ENCODE results near the gene TMEM212. TPM values are rescaled to one million over a fixed set of nuclear protein-coding genes. Genes with fewer than 3 reads are reported as not detected.
A peak's percentile ranks its signal among the peaks of the same experiment; 100 is the strongest.

Gene TMEM212
- total and polyA plus RNA-seq, 2 donors (not counting 3 experiments of a cell fraction or from before 2014, with no cell fraction given), result not detected

DNA sequence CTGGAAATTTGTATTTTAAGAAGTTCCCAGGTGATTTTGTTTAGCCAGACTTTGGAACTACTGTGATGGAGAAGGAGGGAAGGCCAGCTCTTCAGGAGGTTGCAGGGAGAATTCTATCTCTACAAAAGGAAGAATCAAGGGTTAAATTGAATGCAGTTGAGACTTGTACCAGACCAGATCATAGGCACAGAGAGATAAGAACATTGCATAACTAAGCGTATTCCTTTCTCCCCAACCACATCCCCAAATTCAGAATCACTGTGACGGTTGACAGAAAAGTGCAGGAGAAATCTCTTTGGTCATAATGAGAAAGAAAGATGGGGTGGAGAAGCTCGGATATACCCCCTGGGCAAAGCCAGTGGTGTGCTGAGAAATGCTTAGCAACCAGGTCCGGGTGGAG lies 40.1 kb upstream of the TMEM212 start:
- no peak overlapping the region for H3K4me2 ChIP-seq (ENCODE audit: insufficient read depth, low read length)
- peaks cover 65% of the 10 kb centered on the region for H3K79me2 ChIP-seq (ENCODE audit: control insufficient read depth, insufficient read depth, low read length)
- no peaks in the 10 kb centered on the region for H4K20me1 ChIP-seq (replicated peaks; ENCODE audit: control insufficient read depth, extremely low read depth, insufficient read depth, low read length)
- no peak overlapping the region for H3K4me3 ChIP-seq (replicated peaks in 1 of 3; ENCODE audit: insufficient read depth in 1 of 3, low read depth in 1 of 3, low read length in 3 of 3)
- intact Hi-C loops (cut with micrococcal nuclease) (no loop called here), dilution Hi-C loops (cut with MboI; ENCODE audit: extremely low pct_ligation_motif_present, low sequenced_read_pairs) (no loop called here)
- no peaks in the 10 kb centered on the region for H3K36me3 ChIP-seq (ENCODE audit: control insufficient read depth in 2 of 2, extremely low read depth in 1 of 2, insufficient read depth in 2 of 2, low read length in 2 of 2)
- no peaks in the 10 kb centered on the region for H3K27me3 ChIP-seq (ENCODE audit: control insufficient read depth in 2 of 2, insufficient read depth in 2 of 2, low read length in 2 of 2)
- DNase-seq (ENCODE audit: low read depth, low spot score) (no peak), FAIRE-seq (no peak)
- POLR2A ChIA-PET, result interaction anchor here (1.6 kb wide), 1 partner anchor 12 kb away, joined by 4 read pairs; no protein-coding TSS in a partner anchor
- TF ChIP-seq MYC (IDR thresholded peaks at IDR 0.05; ENCODE audit: low read depth, low read length) (no peak), FOS (IDR thresholded peaks at IDR 0.05; ENCODE audit: borderline replicate concordance, insufficient read depth, low read length) (no peak), EZH2 (IDR thresholded peaks at IDR 0.05; ENCODE audit: borderline replicate concordance, low read depth, low read length, severe bottlenecking) (no peak), POLR2AphosphoS5 (IDR thresholded peaks at IDR 0.05; ENCODE audit: insufficient read depth, low read depth, low read length) (no peak), GATA2 (IDR thresholded peaks at IDR 0.05; ENCODE audit: insufficient read depth, insufficient read length, low read depth, low read length) (no peak), JUN (IDR thresholded peaks at IDR 0.05; ENCODE audit: borderline replicate concordance, insufficient read depth, insufficient read length, low read depth) (no peak), POLR2A (IDR thresholded peaks at IDR 0.05; ENCODE audit: low read depth, low read length) (no peak)
- TF ChIP-seq, protein P1, sequence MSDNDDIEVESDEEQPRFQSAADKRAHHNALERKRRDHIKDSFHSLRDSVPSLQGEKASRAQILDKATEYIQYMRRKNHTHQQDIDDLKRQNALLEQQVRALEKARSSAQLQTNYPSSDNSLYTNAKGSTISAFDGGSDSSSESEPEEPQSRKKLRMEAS (IDR thresholded peaks at IDR 0.05; ENCODE audit: insufficient read depth, insufficient read length), result no peak
- TF ChIP-seq, protein P2, sequence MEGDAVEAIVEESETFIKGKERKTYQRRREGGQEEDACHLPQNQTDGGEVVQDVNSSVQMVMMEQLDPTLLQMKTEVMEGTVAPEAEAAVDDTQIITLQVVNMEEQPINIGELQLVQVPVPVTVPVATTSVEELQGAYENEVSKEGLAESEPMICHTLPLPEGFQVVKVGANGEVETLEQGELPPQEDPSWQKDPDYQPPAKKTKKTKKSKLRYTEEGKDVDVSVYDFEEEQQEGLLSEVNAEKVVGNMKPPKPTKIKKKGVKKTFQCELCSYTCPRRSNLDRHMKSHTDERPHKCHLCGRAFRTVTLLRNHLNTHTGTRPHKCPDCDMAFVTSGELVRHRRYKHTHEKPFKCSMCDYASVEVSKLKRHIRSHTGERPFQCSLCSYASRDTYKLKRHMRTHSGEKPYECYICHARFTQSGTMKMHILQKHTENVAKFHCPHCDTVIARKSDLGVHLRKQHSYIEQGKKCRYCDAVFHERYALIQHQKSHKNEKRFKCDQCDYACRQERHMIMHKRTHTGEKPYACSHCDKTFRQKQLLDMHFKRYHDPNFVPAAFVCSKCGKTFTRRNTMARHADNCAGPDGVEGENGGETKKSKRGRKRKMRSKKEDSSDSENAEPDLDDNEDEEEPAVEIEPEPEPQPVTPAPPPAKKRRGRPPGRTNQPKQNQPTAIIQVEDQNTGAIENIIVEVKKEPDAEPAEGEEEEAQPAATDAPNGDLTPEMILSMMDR (IDR thresholded peaks at IDR 0.05; ENCODE audit: extremely low read depth in 1 of 2, insufficient read depth in 1 of 2, low read depth in 1 of 2, low read length in 2 of 2), result no peak
- no peaks in the 10 kb centered on the region for H3K9me1 ChIP-seq (replicated peaks; ENCODE audit: control insufficient read depth, extremely low read depth, insufficient read depth, low read length)
- peak overlapping the region; percentile 97 for H3K27ac ChIP-seq (ENCODE audit: insufficient read depth, low read depth, low read length)
- H3K9ac ChIP-seq (replicated peaks; ENCODE audit: extremely low read depth, insufficient read depth, low read length), result no peak overlapping the region
- no TSS peak for BruUV-seq (replicated peaks)
- CTCF ChIA-PET, result interaction anchor here (1.6 to 2.0 kb wide), 2 partner anchors 12 to 14 kb away, joined by 11 to 17 read pairs; no protein-coding TSS in a partner anchor
- H3K9me3 ChIP-seq (replicated peaks; ENCODE audit: control insufficient read depth, insufficient read depth, low read length), result no peaks in the 10 kb centered on the region
- peaks cover 84% of the 10 kb centered on the region for H3K4me1 ChIP-seq (ENCODE audit: control insufficient read depth, extremely low read depth, insufficient read depth, low read length)
- no peak overlapping the region for H2AFZ ChIP-seq (ENCODE audit: low read depth, low read length)

Measured in endothelial cell of umbilical vein (primary cell).